Measurements from ENCODE around the gene GPRC5C. TPM values are rescaled to one million over a fixed set of nuclear protein-coding genes. Genes with fewer than 3 reads are reported as not detected.

Gene GPRC5C, protein sequence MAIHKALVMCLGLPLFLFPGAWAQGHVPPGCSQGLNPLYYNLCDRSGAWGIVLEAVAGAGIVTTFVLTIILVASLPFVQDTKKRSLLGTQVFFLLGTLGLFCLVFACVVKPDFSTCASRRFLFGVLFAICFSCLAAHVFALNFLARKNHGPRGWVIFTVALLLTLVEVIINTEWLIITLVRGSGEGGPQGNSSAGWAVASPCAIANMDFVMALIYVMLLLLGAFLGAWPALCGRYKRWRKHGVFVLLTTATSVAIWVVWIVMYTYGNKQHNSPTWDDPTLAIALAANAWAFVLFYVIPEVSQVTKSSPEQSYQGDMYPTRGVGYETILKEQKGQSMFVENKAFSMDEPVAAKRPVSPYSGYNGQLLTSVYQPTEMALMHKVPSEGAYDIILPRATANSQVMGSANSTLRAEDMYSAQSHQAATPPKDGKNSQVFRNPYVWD
- 10 to 100 TPM; 11.3 to 27.2 (median 14.3) TPM for total RNA-seq

DNA sequence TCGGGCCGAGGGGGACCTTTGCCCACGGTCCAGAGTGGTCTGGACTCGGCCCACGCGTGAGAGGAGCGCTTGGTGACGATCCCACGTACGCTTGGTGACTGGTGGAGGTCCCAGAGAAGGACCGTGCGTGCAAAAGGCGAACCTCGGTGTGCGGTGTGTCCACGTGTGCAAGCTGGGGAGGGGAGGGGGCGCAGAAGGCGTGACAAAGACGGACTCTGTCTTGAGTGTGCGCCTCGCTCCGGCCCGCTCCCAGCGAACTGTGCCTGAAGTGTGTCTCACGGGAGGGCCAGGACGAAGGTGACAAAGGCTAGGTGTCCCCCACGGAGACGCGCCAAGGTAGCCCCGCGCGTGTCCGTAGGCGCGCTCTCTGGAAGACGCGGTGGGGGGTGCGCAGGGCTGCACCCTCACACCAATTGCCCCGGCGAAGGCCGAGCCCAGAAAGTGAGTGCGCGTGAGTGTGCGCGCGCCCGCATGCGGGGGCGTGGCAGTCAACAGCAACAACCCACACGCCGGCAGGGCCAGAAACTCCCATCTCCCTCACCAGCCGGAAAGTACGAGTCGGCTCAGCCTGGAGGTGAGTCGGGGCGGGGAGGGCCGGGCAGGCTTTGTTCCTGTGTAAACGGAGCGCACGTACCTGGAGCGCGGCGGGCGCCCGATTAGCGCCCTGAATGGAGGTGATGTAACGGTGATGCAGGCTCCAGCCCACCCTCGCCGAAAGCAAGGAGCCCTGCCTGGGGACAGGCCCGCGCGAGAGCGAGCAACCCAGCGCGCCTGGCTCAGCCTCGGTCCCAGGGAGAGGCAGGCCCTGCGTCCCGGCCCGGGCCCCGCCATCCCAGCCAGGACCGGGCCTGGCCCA, at the start of gene GPRC5C:
Gene GPRC5C (plus strand): TSS at position 521 of the 856 bp plus-strand sequence. CDS start 7,689 bp downstream, outside the sequence.
- 3% methylated on average over 6 of the region's 81 CpGs; no CpG with 5 or more reads in 1 of the 2 donors for WGBS, 2 donors (ENCODE audit: low coverage in 1 of 2)
- H3K36me3 ChIP-seq, result no peaks in the 10 kb centered on the region
- peaks cover 21% of the 10 kb centered on the region for H3K27me3 ChIP-seq
- peaks cover 0 to 56% (median 16%) of the 10 kb centered on the region in 3 donors for H3K4me1 ChIP-seq
- peak within 1 kb of the TSS; percentile 48 to 67 for H3K4me3 ChIP-seq
- peak; percentile 48 for ATAC-seq
- H3K9me3 ChIP-seq, result no peaks in the 10 kb centered on the region
- TF ChIP-seq EP300 (IDR thresholded peaks at IDR 0.05) (no peak), POLR2A (IDR thresholded peaks at IDR 0.05) (peak in 1 of 2 donors; percentile 18), POLR2AphosphoS5 (IDR thresholded peaks at IDR 0.05) (no peak)
- TF ChIP-seq, protein P1, sequence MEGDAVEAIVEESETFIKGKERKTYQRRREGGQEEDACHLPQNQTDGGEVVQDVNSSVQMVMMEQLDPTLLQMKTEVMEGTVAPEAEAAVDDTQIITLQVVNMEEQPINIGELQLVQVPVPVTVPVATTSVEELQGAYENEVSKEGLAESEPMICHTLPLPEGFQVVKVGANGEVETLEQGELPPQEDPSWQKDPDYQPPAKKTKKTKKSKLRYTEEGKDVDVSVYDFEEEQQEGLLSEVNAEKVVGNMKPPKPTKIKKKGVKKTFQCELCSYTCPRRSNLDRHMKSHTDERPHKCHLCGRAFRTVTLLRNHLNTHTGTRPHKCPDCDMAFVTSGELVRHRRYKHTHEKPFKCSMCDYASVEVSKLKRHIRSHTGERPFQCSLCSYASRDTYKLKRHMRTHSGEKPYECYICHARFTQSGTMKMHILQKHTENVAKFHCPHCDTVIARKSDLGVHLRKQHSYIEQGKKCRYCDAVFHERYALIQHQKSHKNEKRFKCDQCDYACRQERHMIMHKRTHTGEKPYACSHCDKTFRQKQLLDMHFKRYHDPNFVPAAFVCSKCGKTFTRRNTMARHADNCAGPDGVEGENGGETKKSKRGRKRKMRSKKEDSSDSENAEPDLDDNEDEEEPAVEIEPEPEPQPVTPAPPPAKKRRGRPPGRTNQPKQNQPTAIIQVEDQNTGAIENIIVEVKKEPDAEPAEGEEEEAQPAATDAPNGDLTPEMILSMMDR (IDR thresholded peaks at IDR 0.05), result peak in 1 of 4 experiments; percentile 3
- peak within 1 kb of the TSS; percentile 66 to 92 (median 88) for H3K27ac ChIP-seq

DNA sequence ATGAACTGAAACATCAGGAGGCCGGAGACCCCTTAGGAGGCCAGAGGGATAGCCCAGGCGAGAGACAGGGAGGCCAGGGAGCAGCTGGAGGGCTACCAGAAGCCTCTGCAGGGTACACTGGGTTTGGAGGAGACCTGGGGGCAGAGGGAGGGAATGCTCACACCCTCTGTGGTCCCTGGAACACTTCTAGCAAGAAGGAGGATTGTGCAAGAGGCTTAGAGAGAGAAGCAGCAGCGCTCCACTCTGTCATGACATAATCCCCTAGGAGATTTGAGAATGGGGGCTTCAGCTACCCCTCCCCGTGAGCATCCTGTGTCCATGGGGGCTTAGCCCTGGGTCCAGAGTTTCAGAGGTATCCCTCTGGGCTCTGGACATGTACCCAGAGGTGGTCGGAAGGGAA, 48.7 kb upstream of the GPRC5C start:
- Histone ChIP-seq H3K9me3 (no peaks in the 10 kb centered on the region), H3K4me1 (peaks cover 4 to 18% (median 11%) of the 10 kb centered on the region in 3 donors), H3K27ac (no peak overlapping the region), H3K36me3 (no peaks in the 10 kb centered on the region), H3K27me3 (no peaks in the 10 kb centered on the region), H3K4me3 (no peak overlapping the region)
- WGBS, 2 donors (ENCODE audit: low coverage in 1 of 2), result 65 to 100% methylated on average over 1 to 3 of the region's 5 CpGs
- ATAC-seq, result no peak
- TF ChIP-seq POLR2A (IDR thresholded peaks at IDR 0.05) (no peak), POLR2AphosphoS5 (IDR thresholded peaks at IDR 0.05) (no peak), EP300 (IDR thresholded peaks at IDR 0.05) (no peak)
- TF ChIP-seq, protein P1 (IDR thresholded peaks at IDR 0.05), result no peak

DNA sequence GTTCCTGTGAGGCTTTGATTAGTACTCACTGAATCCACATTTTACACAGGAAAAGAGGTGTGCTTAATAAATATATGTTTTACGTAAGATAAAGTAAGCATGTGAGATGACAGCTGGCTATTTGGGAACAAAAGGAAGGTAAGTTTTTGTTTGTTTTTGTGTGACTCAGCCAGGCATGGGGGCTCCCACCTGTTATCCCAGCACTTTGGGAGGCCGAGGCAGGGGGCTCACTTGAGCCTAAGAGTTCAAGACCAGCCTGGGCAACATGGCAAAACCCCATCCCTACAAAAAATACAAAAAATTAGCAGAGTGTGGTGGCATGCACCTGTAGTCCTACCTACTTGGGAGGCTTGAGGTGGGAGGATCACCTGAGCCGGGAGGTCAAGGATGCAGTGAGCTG, 46.7 kb upstream of the GPRC5C start:
- H3K4me1 ChIP-seq, result peaks cover 0 to 4% (median 3%) of the 10 kb centered on the region in 3 donors
- TF ChIP-seq EP300 (IDR thresholded peaks at IDR 0.05), result no peak
- no peak for TF ChIP-seq POLR2AphosphoS5 (IDR thresholded peaks at IDR 0.05)
- no peak for TF ChIP-seq POLR2A (IDR thresholded peaks at IDR 0.05)
- TF ChIP-seq, protein P1 (IDR thresholded peaks at IDR 0.05), result no peak
- ATAC-seq, result no peak
- H3K27ac ChIP-seq, result no peak overlapping the region
- H3K36me3 ChIP-seq, result no peaks in the 10 kb centered on the region
- no peaks in the 10 kb centered on the region for H3K9me3 ChIP-seq
- H3K27me3 ChIP-seq, result no peaks in the 10 kb centered on the region
- WGBS, 2 donors (ENCODE audit: low coverage in 1 of 2), result 88% methylated on average over 2 of the region's 3 CpGs; no CpG with 5 or more reads in 1 of the 2 donors
- H3K4me3 ChIP-seq, result no peak overlapping the region

DNA sequence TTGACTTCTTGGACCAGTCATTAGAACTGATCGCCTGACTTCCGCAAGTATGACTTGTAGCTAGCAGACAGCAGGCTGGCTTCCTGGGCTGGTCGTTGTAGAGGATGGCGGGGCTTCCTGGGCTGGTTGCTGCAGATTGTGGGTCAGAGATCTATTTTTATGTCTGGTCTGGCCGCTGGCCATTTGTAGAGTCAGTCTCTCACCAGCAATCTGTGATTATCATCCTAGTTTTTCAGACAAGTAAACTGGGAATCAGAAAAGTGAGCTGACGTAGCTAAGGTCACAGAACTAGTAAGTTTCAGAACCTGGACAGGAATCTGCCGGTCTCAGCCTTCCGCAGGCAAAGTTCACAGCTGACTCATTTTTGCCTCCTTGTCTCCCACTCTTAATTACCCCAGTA, 45.5 kb upstream of the GPRC5C start:
- TF ChIP-seq, protein P1 (IDR thresholded peaks at IDR 0.05), result no peak
- no peak for TF ChIP-seq POLR2AphosphoS5 (IDR thresholded peaks at IDR 0.05)
- no peak for TF ChIP-seq POLR2A (IDR thresholded peaks at IDR 0.05)
- no peak for TF ChIP-seq EP300 (IDR thresholded peaks at IDR 0.05)
- no peaks in the 10 kb centered on the region for H3K36me3 ChIP-seq
- 29 to 53% methylated on average over 3 to 8 of the region's 8 CpGs for whole genome bisulfite sequencing, 2 donors (ENCODE audit: low coverage in 1 of 2)
- H3K9me3 ChIP-seq, result no peaks in the 10 kb centered on the region
- ATAC-seq, result no peak
- H3K4me3 ChIP-seq, result no peak overlapping the region
- H3K27ac ChIP-seq, result no peak overlapping the region
- no peaks in the 10 kb centered on the region for H3K4me1 ChIP-seq
- H3K27me3 ChIP-seq, result no peaks in the 10 kb centered on the region
